Measurements from ENCODE around the gene ARHGEF33.
"Not testable (repeated sequence)": the region's sequence is repeated elsewhere in the genome, so short reads cannot be mapped to it uniquely, and the experiment has no call there.

The ARHGEF33 gene

GRCh38 chr2:38912619-38913018 lies 22.9 kb downstream of the ARHGEF33 start:
- no peak for DNase-seq

GRCh38 chr2:38922389-38922788 lies 32.7 kb downstream of the ARHGEF33 start:
- DNase-seq: no peak

- DNase-seq: no peak
Observed at GRCh38 chr2:38922902-38923301, 33.2 kb downstream of the ARHGEF33 start.

- no peak for DNase-seq
Observed at GRCh38 chr2:38925982-38926381, 36.3 kb downstream of the ARHGEF33 start.

GRCh38 chr2:38930600-38930999 lies 40.9 kb downstream of the ARHGEF33 start:
- no peak for DNase-seq

- no peak for DNase-seq
Observed at GRCh38 chr2:38932586-38932985, 42.9 kb downstream of the ARHGEF33 start.

GRCh38 chr2:38933653-38934052 lies 44.0 kb downstream of the ARHGEF33 start:
- DNase-seq: no peak

GRCh38 chr2:38934742-38935141 lies 45.1 kb downstream of the ARHGEF33 start:
- DNase-seq: no peak

- DNase-seq: no peak
Observed at GRCh38 chr2:38935568-38936172, 46.0 kb downstream of the ARHGEF33 start.

GRCh38 chr2:38936516-38936915 lies 46.8 kb downstream of the ARHGEF33 start:
- DNase-seq: not testable (repeated sequence)

GRCh38 chr2:38937548-38937947 lies 47.9 kb downstream of the ARHGEF33 start:
- DNase-seq: no peak

GRCh38 chr2:38940746-38941145 lies 51.1 kb downstream of the ARHGEF33 start:
- DNase-seq: no peak

GRCh38 chr2:38943784-38944183 lies 54.1 kb downstream of the ARHGEF33 start:
- no peak for DNase-seq

- no peak for DNase-seq
Observed at GRCh38 chr2:38945372-38945771, 55.7 kb downstream of the ARHGEF33 start.

GRCh38 chr2:38945911-38946310 lies 56.2 kb downstream of the ARHGEF33 start:
- DNase-seq: no peak

GRCh38 chr2:38947241-38948239 lies 57.9 kb downstream of the ARHGEF33 start:
- DNase-seq: peak; percentile 80 to 85

GRCh38 chr2:38948387-38948882 lies 58.8 kb downstream of the ARHGEF33 start:
- DNase-seq: no peak

GRCh38 chr2:38948995-38949394 lies 59.3 kb downstream of the ARHGEF33 start:
- DNase-seq: no peak

GRCh38 chr2:38951766-38952165 lies 62.1 kb downstream of the ARHGEF33 start:
- DNase-seq: no peak

- DNase-seq: no peak
Observed at GRCh38 chr2:38957972-38958371, 68.3 kb downstream of the ARHGEF33 start.

GRCh38 chr2:38959466-38959865 lies 69.8 kb downstream of the ARHGEF33 start:
- DNase-seq: no peak

- no peak for DNase-seq
Observed at GRCh38 chr2:38959938-38960608, 70.4 kb downstream of the ARHGEF33 start.

GRCh38 chr2:38960609-38961320 lies 71.1 kb downstream of the ARHGEF33 start:
- DNase-seq: no peak

Measured in NCI-H2081 (cell line).